SK-N-SH (cell line): Measurements from ENCODE around the gene SLC25A24. TPM values are rescaled to one million over a fixed set of nuclear protein-coding genes. Genes with fewer than 3 reads are reported as not detected.
A peak's percentile ranks its signal among the peaks of the same experiment; 100 is the strongest.

Experiments used
- CTCF ChIA-PET: fragments of 300-600, 350-600 bp; formaldehyde crosslinking; extraction: SDS; loops from one replicate; lab custom pipeline; 2021; lab: Yijun Ruan, JAX
- POLR2A ChIA-PET: fragments of 350-600 bp; sonication (Branson Sonifier 250); formaldehyde crosslinking; extraction: SDS; loops from one replicate; lab custom pipeline; 2020; ENCODE audit warnings: antibody characterized with exemption, inconsistent platforms; lab: Yijun Ruan, JAX
- DNase-seq: peaks from one replicate; pipeline ENCODE4 v3.0.0; 2012
- H2AFZ ChIP-seq: fragments of 200-600 bp; sonication (generic); 2 replicates; pipeline ENCODE4 v1.8.1; 2016; ENCODE audit warnings: antibody characterized with exemption, mild to moderate bottlenecking, low read depth
- H3F3A ChIP-seq: fragments of 200-600 bp; sonication (generic); replicated peaks from 2 replicates; pipeline ENCODE3; 2016; ENCODE audit warnings: antibody characterized with exemption, mild to moderate bottlenecking; ENCODE audit not compliant: insufficient read depth
- H3K27ac ChIP-seq, 2 experiments: fragments of 200-500 bp in 1 of 2; fragments of 200-600 bp in 1 of 2; sonication (Bioruptor generic) in 1 of 2; sonication (generic), shearing (Covaris generic) in 1 of 2; 2 replicates each; pipeline versions ENCODE4 v1.5.1 to v1.6.1; 2014 to 2016; ENCODE audit warnings: low read depth in 2 of 2, inconsistent platforms in 1 of 2, low read length in 1 of 2, mild to moderate bottlenecking in 1 of 2, mixed read lengths in 1 of 2
- H3K27me3 ChIP-seq: fragments of 200-600 bp; sonication (generic), shearing (Covaris generic); 2 replicates; pipeline ENCODE4 v1.6.1; 2016; ENCODE audit warnings: mixed run types; ENCODE audit not compliant: insufficient read depth
- H3K36me3 ChIP-seq, 2 experiments: fragments of 200-500 bp in 1 of 2; fragments of 200-600 bp in 1 of 2; sonication (Bioruptor generic) in 1 of 2; sonication (generic) in 1 of 2; replicated peaks in 1 of 2; 2 replicates each; pipeline versions ENCODE3 to v1.5.1; 2014 to 2016; ENCODE audit warnings: low read length in 1 of 2, mild to moderate bottlenecking in 1 of 2; ENCODE audit not compliant: insufficient read depth in 2 of 2, control insufficient read depth in 1 of 2
- H3K4me1 ChIP-seq, 2 experiments: fragments of 200-500 bp in 1 of 2; fragments of 200-600 bp in 1 of 2; sonication (Bioruptor generic) in 1 of 2; sonication (generic), shearing (Covaris generic) in 1 of 2; 2 replicates each; pipeline versions ENCODE4 v1.5.1 to v1.6.1; 2014 to 2016; ENCODE audit warnings: low read depth in 1 of 2, low read length in 1 of 2, mixed run types in 1 of 2; ENCODE audit not compliant: insufficient read depth in 2 of 2, control insufficient read depth in 1 of 2
- H3K4me2 ChIP-seq: fragments of 200-600 bp; sonication (generic), shearing (Covaris generic); 2 replicates; pipeline ENCODE4 v1.6.1; 2017; ENCODE audit warnings: mixed run types
- H3K4me3 ChIP-seq, 2 experiments: fragments of 200-500 bp in 1 of 2; fragments of 200-600 bp in 1 of 2; sonication (Bioruptor generic) in 1 of 2; sonication (generic), shearing (Covaris generic) in 1 of 2; 2 replicates each; pipeline versions ENCODE4 v1.5.1 to v1.8.1; 2014 to 2016; ENCODE audit warnings: low read depth in 2 of 2, inconsistent platforms in 1 of 2, low read length in 1 of 2, mild to moderate bottlenecking in 1 of 2, mixed read lengths in 1 of 2, moderate library complexity in 1 of 2
- H3K79me2 ChIP-seq: fragments of 200-600 bp; sonication (generic); 2 replicates; pipeline ENCODE4 v1.8.1; 2017; ENCODE audit warnings: mild to moderate bottlenecking; ENCODE audit not compliant: insufficient read depth
- H3K9ac ChIP-seq: fragments of 200-600 bp; sonication (generic); 2 replicates; pipeline ENCODE4 v1.6.1; 2017; ENCODE audit warnings: mixed run types
- H3K9me2 ChIP-seq: fragments of 200-600 bp; sonication (generic); 2 replicates; pipeline ENCODE4 v1.6.1; 2017; ENCODE audit warnings: mixed run types
- H3K9me3 ChIP-seq: fragments of 200-600 bp; sonication (generic); 2 replicates; pipeline ENCODE4 v1.6.1; 2017; ENCODE audit warnings: mixed run types, mild to moderate bottlenecking, moderate library complexity
- H4K20me1 ChIP-seq: fragments of 200-600 bp; sonication (generic); 2 replicates; pipeline ENCODE4 v1.6.1; 2017; ENCODE audit warnings: mild to moderate bottlenecking, mixed run types; ENCODE audit not compliant: insufficient read depth
- CHD2 ChIP-seq: fragments of 150-350 bp; IDR thresholded peaks from 2 replicates; pipeline ENCODE4 v1.6.1; 2018; ENCODE audit warnings: low read length; ENCODE audit not compliant: partially characterized antibody
- EP300 ChIP-seq, 2 experiments: IDR thresholded peaks; 2 replicates each; pipeline versions ENCODE4 v1.4.0 to v1.6.1; 2012; ENCODE audit warnings: borderline replicate concordance in 1 of 2, low read depth in 1 of 2, low read length in 1 of 2
- FOSL2 ChIP-seq: IDR thresholded peaks from 2 replicates; pipeline ENCODE4 v1.4.0; 2012; ENCODE audit warnings: low read depth, mild to moderate bottlenecking, moderate library complexity, borderline replicate concordance
- FOXJ3 ChIP-seq: sonication (generic); formaldehyde crosslinking; IDR thresholded peaks from 2 replicates; pipeline ENCODE4 v1.5.1; 2020; ENCODE audit warnings: mild to moderate bottlenecking, missing genetic modification reagents
- FOXM1 ChIP-seq: IDR thresholded peaks from 2 replicates; pipeline ENCODE4 v1.4.0; 2012; ENCODE audit warnings: low read depth, mild to moderate bottlenecking
- GATA2 ChIP-seq: sonication (generic); formaldehyde crosslinking; IDR thresholded peaks from 2 replicates; pipeline ENCODE4 v1.5.0; 2020; ENCODE audit warnings: mild to moderate bottlenecking, missing genetic modification reagents
- JUND ChIP-seq: IDR thresholded peaks from 2 replicates; pipeline ENCODE4 v1.4.0; 2012
- MEF2A ChIP-seq: IDR thresholded peaks from 2 replicates; pipeline ENCODE4 v1.4.0; 2012; ENCODE audit warnings: low read depth, borderline replicate concordance
- MXI1 ChIP-seq: IDR thresholded peaks from 2 replicates; pipeline ENCODE4 v1.6.1; 2012; ENCODE audit warnings: mild to moderate bottlenecking, low read depth, low read length, improper control_type of control experiment
- NFIC ChIP-seq: IDR thresholded peaks from 2 replicates; pipeline ENCODE4 v1.4.0; 2012; ENCODE audit warnings: borderline replicate concordance
- NRF1 ChIP-seq: IDR thresholded peaks from 2 replicates; pipeline ENCODE4 v1.6.1; 2012; ENCODE audit warnings: low read depth, mild to moderate bottlenecking, low read length
- RXRA ChIP-seq: IDR thresholded peaks from 2 replicates; pipeline ENCODE4 v1.4.0; 2012; ENCODE audit warnings: low read depth, mild to moderate bottlenecking, borderline replicate concordance
- TAF1 ChIP-seq: IDR thresholded peaks from 2 replicates; pipeline ENCODE4 v1.6.1; 2012; ENCODE audit warnings: low read depth, mild to moderate bottlenecking, low read length, moderate library complexity, borderline replicate concordance
- TCF12 ChIP-seq: IDR thresholded peaks from 2 replicates; pipeline ENCODE4 v1.4.0; 2012
- USF1 ChIP-seq: IDR thresholded peaks from 2 replicates; pipeline ENCODE4 v1.4.0; 2012; ENCODE audit warnings: low read depth, borderline replicate concordance
- USF2 ChIP-seq: fragments of 150-350 bp; IDR thresholded peaks from 2 replicates; pipeline ENCODE4 v1.6.1; 2017; ENCODE audit warnings: antibody characterized with exemption, low read length, low read depth, borderline replicate concordance
- YY1 ChIP-seq: IDR thresholded peaks from 2 replicates; pipeline ENCODE4 v1.4.0; 2012; ENCODE audit warnings: low read depth, mild to moderate bottlenecking
- ZBTB33 ChIP-seq: IDR thresholded peaks from 2 replicates; pipeline ENCODE4 v1.4.0; 2012; ENCODE audit warnings: low read depth, borderline replicate concordance
- polyA plus RNA-seq, 3 experiments: library from polyadenylated mRNA; depleted of rRNA; stranded (reverse); fragments of >200 nt; gene quantifications; 2 replicates each; pipeline ENCODE4 v1.2.3, GENCODE V29; 2012
- TF ChIP-seq, protein P1 (sequence below): IDR thresholded peaks from 2 replicates; pipeline ENCODE4 v1.4.0; 2012; ENCODE audit warnings: low read depth
- TF ChIP-seq, protein P2 (sequence below): IDR thresholded peaks from 2 replicates; pipeline ENCODE4 v1.6.1; 2012; ENCODE audit warnings: mild to moderate bottlenecking, low read depth, low read length, moderate library complexity

Gene SLC25A24
- polyA plus RNA-seq, 1 of the 3 experiments (the other 2 are of a cell fraction): 11.3 TPM

GRCh38 chr1:108108119-108108518 is 92.0 kb downstream of the SLC25A24 start:
- TF ChIP-seq USF1: no peak
- no peak for TF ChIP-seq EP300 (IDR thresholded peaks at IDR 0.05; ENCODE audit: borderline replicate concordance in 1 of 2, low read depth in 1 of 2, low read length in 1 of 2)
- no peak for TF ChIP-seq ZBTB33
- no peak for TF ChIP-seq FOXJ3 (CRISPR knock-in tag)
- TF ChIP-seq, protein P1, sequence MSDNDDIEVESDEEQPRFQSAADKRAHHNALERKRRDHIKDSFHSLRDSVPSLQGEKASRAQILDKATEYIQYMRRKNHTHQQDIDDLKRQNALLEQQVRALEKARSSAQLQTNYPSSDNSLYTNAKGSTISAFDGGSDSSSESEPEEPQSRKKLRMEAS: no peak
- TF ChIP-seq FOSL2: no peak
- no peak for TF ChIP-seq CHD2
- TF ChIP-seq MXI1: no peak
- no peak for TF ChIP-seq TCF12
- TF ChIP-seq USF2: no peak
- no peak for TF ChIP-seq FOXM1
- TF ChIP-seq RXRA: no peak
- no peak for TF ChIP-seq NRF1
- no peak for TF ChIP-seq MEF2A
- no peak for TF ChIP-seq GATA2 (CRISPR knock-in tag)
- TF ChIP-seq NFIC: no peak
- no peak for TF ChIP-seq YY1
- no peak for TF ChIP-seq TAF1
- TF ChIP-seq JUND: no peak
- TF ChIP-seq, protein P2, sequence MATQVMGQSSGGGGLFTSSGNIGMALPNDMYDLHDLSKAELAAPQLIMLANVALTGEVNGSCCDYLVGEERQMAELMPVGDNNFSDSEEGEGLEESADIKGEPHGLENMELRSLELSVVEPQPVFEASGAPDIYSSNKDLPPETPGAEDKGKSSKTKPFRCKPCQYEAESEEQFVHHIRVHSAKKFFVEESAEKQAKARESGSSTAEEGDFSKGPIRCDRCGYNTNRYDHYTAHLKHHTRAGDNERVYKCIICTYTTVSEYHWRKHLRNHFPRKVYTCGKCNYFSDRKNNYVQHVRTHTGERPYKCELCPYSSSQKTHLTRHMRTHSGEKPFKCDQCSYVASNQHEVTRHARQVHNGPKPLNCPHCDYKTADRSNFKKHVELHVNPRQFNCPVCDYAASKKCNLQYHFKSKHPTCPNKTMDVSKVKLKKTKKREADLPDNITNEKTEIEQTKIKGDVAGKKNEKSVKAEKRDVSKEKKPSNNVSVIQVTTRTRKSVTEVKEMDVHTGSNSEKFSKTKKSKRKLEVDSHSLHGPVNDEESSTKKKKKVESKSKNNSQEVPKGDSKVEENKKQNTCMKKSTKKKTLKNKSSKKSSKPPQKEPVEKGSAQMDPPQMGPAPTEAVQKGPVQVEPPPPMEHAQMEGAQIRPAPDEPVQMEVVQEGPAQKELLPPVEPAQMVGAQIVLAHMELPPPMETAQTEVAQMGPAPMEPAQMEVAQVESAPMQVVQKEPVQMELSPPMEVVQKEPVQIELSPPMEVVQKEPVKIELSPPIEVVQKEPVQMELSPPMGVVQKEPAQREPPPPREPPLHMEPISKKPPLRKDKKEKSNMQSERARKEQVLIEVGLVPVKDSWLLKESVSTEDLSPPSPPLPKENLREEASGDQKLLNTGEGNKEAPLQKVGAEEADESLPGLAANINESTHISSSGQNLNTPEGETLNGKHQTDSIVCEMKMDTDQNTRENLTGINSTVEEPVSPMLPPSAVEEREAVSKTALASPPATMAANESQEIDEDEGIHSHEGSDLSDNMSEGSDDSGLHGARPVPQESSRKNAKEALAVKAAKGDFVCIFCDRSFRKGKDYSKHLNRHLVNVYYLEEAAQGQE: no peak
- TF ChIP-seq, all 33 proteins: peak for 0
- Histone ChIP-seq H3K79me2 (no peaks in the 10 kb centered on the region), H3F3A (no peaks in the 10 kb centered on the region), H3K27me3 (no peaks in the 10 kb centered on the region), H2AFZ (peak overlapping the region; percentile 65; the same call in 1 of the 2 replicates), H3K4me2 (no peak overlapping the region), H4K20me1 (no peaks in the 10 kb centered on the region), H3K9me3 (no peaks in the 10 kb centered on the region; the same call in 1 of the 2 replicates), H3K4me3 (no peak overlapping the region), H3K9me2 (no peaks in the 10 kb centered on the region), H3K9ac (no peak overlapping the region), H3K36me3 (no peaks in the 10 kb centered on the region), H3K27ac (no peak overlapping the region), H3K4me1 (no peaks in the 10 kb centered on the region; a peak in 1 of 4 replicates)
- DNase-seq: no peak
- POLR2A ChIA-PET: no interaction called here
- CTCF ChIA-PET: interaction anchor here (2.9 kb wide), 1 partner anchor 18 kb away, joined by 12 read pairs; no protein-coding TSS in a partner anchor
